ENCODE measurements around the gene PRDX6.
"Not testable (repeated sequence)": the region's sequence is repeated elsewhere in the genome, so short reads cannot be mapped to it uniquely, and the experiment has no call there.

The PRDX6 gene

DNA sequence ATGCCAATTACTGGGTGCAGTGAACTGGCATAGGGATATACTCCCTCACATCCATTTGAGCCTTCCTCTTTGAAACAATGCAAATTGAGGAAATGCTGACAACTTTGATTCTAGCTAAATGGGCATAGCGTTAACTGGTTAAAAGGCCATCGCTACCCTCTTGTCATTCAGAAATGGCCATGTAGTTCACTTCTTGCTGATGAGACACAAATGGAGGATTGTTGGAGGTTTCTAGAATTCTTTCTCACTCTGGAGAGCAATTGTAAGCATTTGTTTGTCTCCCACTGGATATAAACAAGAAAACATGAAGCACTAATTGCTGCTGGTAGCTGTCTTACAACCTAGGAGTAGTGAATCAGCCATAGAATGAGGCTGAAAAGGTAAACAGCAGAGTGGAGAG, 14.4 kb downstream of the PRDX6 start:
- H3K27me3 ChIP-seq = no peaks in the 10 kb centered on the region
- intact Hi-C loops (cut with DNase I; ENCODE audit: low total_unique reads) = no loop called here
- H3K4me1 ChIP-seq = no peaks in the 10 kb centered on the region
- no peak for DNase-seq
- no peak for TF ChIP-seq CTCF (IDR thresholded peaks at IDR 0.05)
- no peak overlapping the region for H3K27ac ChIP-seq
- no peak overlapping the region for H3K4me3 ChIP-seq
- H3K9me3 ChIP-seq = no peaks in the 10 kb centered on the region
- peaks cover 36% of the 10 kb centered on the region in 3 donors for H3K36me3 ChIP-seq

- H3K9me3 ChIP-seq; H3K4me3 ChIP-seq; H3K27ac ChIP-seq; intact Hi-C loops (cut with DNase I; ENCODE audit: low total_unique reads); H3K27me3 ChIP-seq; H3K4me1 ChIP-seq; DNase-seq: not testable (repeated sequence)
- peaks cover 20% of the 10 kb centered on the region in 3 donors for H3K36me3 ChIP-seq
Measured at GRCh38 chr1:173493125-173493524, 16.0 kb downstream of the PRDX6 start.

- Histone ChIP-seq H3K36me3 (peaks cover 0 to 5% (median 0%) of the 10 kb centered on the region in 3 donors), H3K27me3 (no peaks in the 10 kb centered on the region), H3K9me3 (no peaks in the 10 kb centered on the region), H3K27ac (no peak overlapping the region), H3K4me1 (no peaks in the 10 kb centered on the region), H3K4me3 (no peak overlapping the region)
- no peak for TF ChIP-seq CTCF (IDR thresholded peaks at IDR 0.05)
- DNase-seq = no peak
- intact Hi-C loops (cut with DNase I; ENCODE audit: low total_unique reads) = no loop called here
Measured at GRCh38 chr1:173495609-173496267, 18.6 kb downstream of the PRDX6 start.

- no peaks in the 10 kb centered on the region for H3K9me3 ChIP-seq
- no peaks in the 10 kb centered on the region for H3K4me1 ChIP-seq
- H3K36me3 ChIP-seq = peaks cover 0 to 5% (median 0%) of the 10 kb centered on the region in 3 donors
- no peak overlapping the region for H3K4me3 ChIP-seq
- H3K27ac ChIP-seq = no peak overlapping the region
- TF ChIP-seq CTCF (IDR thresholded peaks at IDR 0.05) = no peak
- no peaks in the 10 kb centered on the region for H3K27me3 ChIP-seq
- intact Hi-C loops (cut with DNase I; ENCODE audit: low total_unique reads) = no loop called here
- no peak for DNase-seq
Measured at GRCh38 chr1:173496757-173497320, 19.7 kb downstream of the PRDX6 start.

- Histone ChIP-seq H3K4me1 (no peaks in the 10 kb centered on the region), H3K4me3 (no peak overlapping the region), H3K36me3 (peaks cover 0 to 5% (median 0%) of the 10 kb centered on the region in 3 donors), H3K27me3 (no peaks in the 10 kb centered on the region), H3K9me3 (no peaks in the 10 kb centered on the region), H3K27ac (no peak overlapping the region)
- no peak for DNase-seq
- intact Hi-C loops (cut with DNase I; ENCODE audit: low total_unique reads) = no loop called here
- no peak for TF ChIP-seq CTCF (IDR thresholded peaks at IDR 0.05)
Measured at GRCh38 chr1:173499729-173500128, 22.6 kb downstream of the PRDX6 start.

DNA sequence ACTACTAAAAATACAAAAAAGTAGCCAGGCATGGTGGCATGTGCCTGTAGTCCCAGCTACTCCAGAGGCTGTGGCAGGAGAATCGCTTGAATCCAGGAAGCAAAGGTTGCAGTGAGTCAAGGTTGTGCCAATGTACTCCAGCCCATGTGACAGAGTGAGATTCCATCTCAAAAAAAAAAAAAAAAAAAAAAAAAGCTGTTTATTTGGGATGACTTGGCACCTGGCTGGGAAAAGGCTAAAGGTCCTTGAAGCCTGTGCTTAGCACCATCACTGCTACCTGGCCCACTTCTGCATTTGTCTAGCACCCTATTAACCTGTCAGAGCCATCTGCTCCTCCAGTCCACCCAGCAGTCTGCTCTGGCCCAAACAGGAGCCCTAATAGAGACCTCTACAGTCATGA, 25.0 kb downstream of the PRDX6 start:
- Histone ChIP-seq H3K4me1 (no peaks in the 10 kb centered on the region), H3K36me3 (peaks cover 0 to 5% (median 0%) of the 10 kb centered on the region in 3 donors), H3K27ac (no peak overlapping the region), H3K4me3 (no peak overlapping the region), H3K27me3 (no peaks in the 10 kb centered on the region), H3K9me3 (no peaks in the 10 kb centered on the region)
- no peak for DNase-seq
- no peak for TF ChIP-seq CTCF (IDR thresholded peaks at IDR 0.05)
- intact Hi-C loops (cut with DNase I; ENCODE audit: low total_unique reads) = no loop called here

All from tibial artery (tissue), 4 donors.